Keratinocyte (primary cell): ENCODE results near the gene C2orf92. TPM values are rescaled to one million over a fixed set of nuclear protein-coding genes. Genes with fewer than 3 reads are reported as not detected.

Experiments used
- DNase-seq: peaks from one replicate; pipeline ENCODE4 v3.0.0-alpha.2; 2011; ENCODE audit warnings: low read depth, missing footprints, low spot score
- FAIRE-seq: peaks from 2 replicates; lab custom pipeline; 2011; peaks lifted over from hg19 to GRCh38; lab: Jason Lieb, UNC
- H2AFZ ChIP-seq: 2 replicates; pipeline ENCODE4 v1.6.0; 2012; ENCODE audit warnings: low read length, control low read depth, inconsistent platforms; ENCODE audit not compliant: control insufficient read depth
- H3K27ac ChIP-seq: 2 replicates; pipeline ENCODE4 v1.5.1; 2011; ENCODE audit warnings: low read length; ENCODE audit not compliant: control insufficient read depth, insufficient read depth
- H3K27me3 ChIP-seq: 3 replicates; pipeline ENCODE4 v1.6.0; 2011; ENCODE audit warnings: low read length; ENCODE audit not compliant: control insufficient read depth, insufficient read depth; ENCODE audit errors: extremely low read depth
- H3K36me3 ChIP-seq, 2 experiments: 2 replicates in 1 of 2; 3 replicates in 1 of 2; pipeline ENCODE4 v1.5.1; 2011; ENCODE audit warnings: low read length in 2 of 2, mild to moderate bottlenecking in 1 of 2; ENCODE audit not compliant: control insufficient read depth in 2 of 2, insufficient read depth in 2 of 2; ENCODE audit errors: extremely low read depth in 1 of 2
- H3K4me1 ChIP-seq: 3 replicates; pipeline ENCODE4 v1.5.1; 2011; ENCODE audit warnings: low read length; ENCODE audit not compliant: control insufficient read depth, insufficient read depth; ENCODE audit errors: extremely low read depth
- H3K4me2 ChIP-seq: 3 replicates; pipeline ENCODE4 v1.6.0; 2011; ENCODE audit warnings: low read depth, low read length; ENCODE audit not compliant: control insufficient read depth, insufficient read depth; ENCODE audit errors: extremely low read depth
- H3K4me3 ChIP-seq, 3 experiments: fragments of 200-600 bp in 1 of 3; sonication (generic) in 1 of 3; 2 replicates in 2 of 3; 3 replicates in 1 of 3; pipeline ENCODE4 v1.5.1; 2011 to 2016; ENCODE audit warnings: low read length in 3 of 3, mild to moderate bottlenecking in 3 of 3, control low read depth in 2 of 3, inconsistent platforms in 1 of 3, low read depth in 1 of 3, mixed read lengths in 1 of 3, mixed run types in 1 of 3, moderate library complexity in 1 of 3; ENCODE audit not compliant: control insufficient read depth in 2 of 3, insufficient read depth in 2 of 3; ENCODE audit errors: extremely low read depth in 1 of 3
- H3K79me2 ChIP-seq: 2 replicates; pipeline ENCODE4 v1.6.0; 2012; ENCODE audit warnings: low read length; ENCODE audit not compliant: control insufficient read depth, insufficient read depth
- H3K9ac ChIP-seq: 3 replicates; pipeline ENCODE4 v1.6.0; 2011; ENCODE audit warnings: low read length; ENCODE audit not compliant: control insufficient read depth, insufficient read depth; ENCODE audit errors: extremely low read depth
- H3K9me1 ChIP-seq: 3 replicates; pipeline ENCODE4 v1.6.0; 2011; ENCODE audit warnings: low read length; ENCODE audit not compliant: control insufficient read depth, insufficient read depth; ENCODE audit errors: extremely low read depth
- H3K9me3 ChIP-seq: 2 replicates; pipeline ENCODE4 v1.5.1; 2012; ENCODE audit warnings: low read depth, low read length; ENCODE audit not compliant: control insufficient read depth
- H4K20me1 ChIP-seq: 3 replicates; pipeline ENCODE4 v1.6.0; 2011; ENCODE audit warnings: low read length; ENCODE audit not compliant: control insufficient read depth, insufficient read depth; ENCODE audit errors: extremely low read depth
- CTCF ChIP-seq, 3 experiments: IDR thresholded peaks in 1 of 3; conservative IDR thresholded peaks in 1 of 3; optimal IDR thresholded peaks in 1 of 3; 2 replicates in 2 of 3; 3 replicates in 1 of 3; pipeline versions ENCODE3 to v1.5.1; 2011; ENCODE audit warnings: low read length in 3 of 3, mild to moderate bottlenecking in 3 of 3, moderate library complexity in 2 of 3, control low read depth in 1 of 3, inconsistent platforms in 1 of 3; ENCODE audit not compliant: insufficient read depth in 2 of 3; ENCODE audit errors: extremely low read depth in 1 of 3
- EZH2 ChIP-seq: IDR thresholded peaks from one replicate; pipeline ENCODE4 v1.6.1; 2012; ENCODE audit warnings: inconsistent platforms, mild to moderate bottlenecking, low read length, moderate library complexity
- dilution Hi-C: fragments of 300-500 bp; cut with MboI; formaldehyde crosslinking; loops from one replicate; pipeline ENCODE4 v1.7.0; 2020; ENCODE audit warnings: low sequenced_read_pairs; ENCODE audit not compliant: extremely low pct_ligation_motif_present
- polyA plus RNA-seq, 5 experiments: library from polyadenylated mRNA; depleted of rRNA in 3 of 5; stranded (reverse) in 3 of 5; stranded (forward) in 1 of 5; unstranded in 1 of 5; fragments of >200 nt; gene quantifications; 1 replicate in 1 of 5; 2 replicates in 3 of 5; 3 replicates in 1 of 5; pipeline versions ENCODE4 v1.2.1 to v1.2.3, GENCODE V29; 2011 to 2012; ENCODE audit warnings: missing spikeins in 2 of 5, low read depth in 1 of 5, low replicate concordance in 1 of 5

The C2orf92 gene
- polyA plus RNA-seq, 1 donor (not counting 4 experiments of a cell fraction or from before 2014, with no cell fraction given): 1.6 TPM

GRCh38 chr2:97717613-97717995 is 48.1 kb downstream of the C2orf92 start:
- Histone ChIP-seq H3K9me3 (no peaks in the 10 kb centered on the region), H3K27me3 (peaks cover 3% of the 10 kb centered on the region), H3K9me1 (no peaks in the 10 kb centered on the region), H4K20me1 (no peaks in the 10 kb centered on the region), H3K4me2 (no peak overlapping the region), H3K4me1 (peaks cover 5% of the 10 kb centered on the region), H3K27ac (no peak overlapping the region), H3K79me2 (no peaks in the 10 kb centered on the region), H2AFZ (no peak overlapping the region), H3K36me3 (no peaks in the 10 kb centered on the region), H3K4me3 (no peak overlapping the region), H3K9ac (no peak overlapping the region)
- dilution Hi-C loops: no loop called here
- no peak for TF ChIP-seq EZH2
- no peak for TF ChIP-seq CTCF (optimal IDR thresholded peaks at IDR 0.05 in 1 of 3, IDR thresholded peaks at IDR 0.05 in 1 of 3, conservative IDR thresholded peaks at IDR 0.05 in 1 of 3; ENCODE audit: extremely low read depth in 1 of 3, insufficient read depth in 2 of 3, low read length in 3 of 3)
- FAIRE-seq (no peak), DNase-seq (no peak)

- no peak overlapping the region for H2AFZ ChIP-seq
- H3K36me3 ChIP-seq: no peaks in the 10 kb centered on the region
- H3K4me3 ChIP-seq: no peak overlapping the region
- dilution Hi-C loops: no loop called here
- no peaks in the 10 kb centered on the region for H3K9me1 ChIP-seq
- no peak for DNase-seq
- no peak overlapping the region for H3K4me2 ChIP-seq
- FAIRE-seq: no peak
- H3K79me2 ChIP-seq: no peaks in the 10 kb centered on the region
- TF ChIP-seq CTCF (optimal IDR thresholded peaks at IDR 0.05 in 1 of 3, IDR thresholded peaks at IDR 0.05 in 1 of 3, conservative IDR thresholded peaks at IDR 0.05 in 1 of 3; ENCODE audit: extremely low read depth in 1 of 3, insufficient read depth in 2 of 3, low read length in 3 of 3): no peak
- TF ChIP-seq EZH2: no peak
- no peaks in the 10 kb centered on the region for H3K9me3 ChIP-seq
- H3K27ac ChIP-seq: no peak overlapping the region
- H4K20me1 ChIP-seq: no peaks in the 10 kb centered on the region
- peaks cover 3% of the 10 kb centered on the region for H3K27me3 ChIP-seq
- H3K9ac ChIP-seq: no peak overlapping the region
- peaks cover 5% of the 10 kb centered on the region for H3K4me1 ChIP-seq
Observed at GRCh38 chr2:97718051-97718882, 48.8 kb downstream of the C2orf92 start.
